Limb (tissue), 2 donors: ENCODE measurements around the gene HEMK1.

Experiments used
- DNase-seq, 2 donors: peaks; one replicate each; pipeline ENCODE4 v3.0.0-alpha.2; 2016; ENCODE audit errors: extremely low spot score in 2 of 2

The HEMK1 gene

GRCh38 chr3:50568947-50569749, at the start of gene HEMK1:
Gene HEMK1, plus strand, starts transcription at chr3:50569522. Its CDS starts 1,583 bp downstream, at chr3:50571105.
- DNase-seq, result peak; percentile 96 to 97

DNA sequence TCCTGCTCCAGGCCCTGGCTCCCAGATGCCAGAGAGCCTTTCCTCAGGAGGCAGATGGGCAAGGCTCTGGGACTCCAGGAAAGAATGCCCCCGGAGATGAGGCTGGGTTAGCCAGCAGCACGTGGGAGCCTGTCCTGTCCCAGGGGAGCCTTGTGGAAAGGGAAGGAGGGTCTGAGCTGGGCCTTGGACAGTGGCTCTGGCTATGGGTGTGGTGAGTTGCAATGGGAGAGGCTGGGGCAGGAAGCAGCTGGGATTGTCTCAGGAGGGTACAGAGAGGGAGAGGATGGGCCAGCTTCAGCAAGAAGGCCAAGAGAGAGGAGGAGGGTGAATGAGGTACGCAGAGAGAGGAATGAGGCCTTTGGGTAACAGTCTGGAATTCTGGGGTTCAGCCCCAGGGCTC, 48.5 kb upstream of the HEMK1 start:
- DNase-seq, result no peak

- DNase-seq, result no peak
These were observed 47.8 kb upstream of the HEMK1 start for GRCh38 chr3:50521572-50521971.

GRCh38 chr3:50523279-50523811, 46.0 kb upstream of the HEMK1 start:
- DNase-seq, result no peak

- no peak for DNase-seq
These were observed 44.6 kb upstream of the HEMK1 start for GRCh38 chr3:50524746-50525145.

GRCh38 chr3:50525191-50525910, 44.0 kb upstream of the HEMK1 start:
- DNase-seq, result no peak

GRCh38 chr3:50525987-50526386, 43.3 kb upstream of the HEMK1 start:
- DNase-seq, result peak in 1 of 2 donors; percentile 63

GRCh38 chr3:50530001-50530970, 39.0 kb upstream of the HEMK1 start:
- DNase-seq, result no peak

DNA sequence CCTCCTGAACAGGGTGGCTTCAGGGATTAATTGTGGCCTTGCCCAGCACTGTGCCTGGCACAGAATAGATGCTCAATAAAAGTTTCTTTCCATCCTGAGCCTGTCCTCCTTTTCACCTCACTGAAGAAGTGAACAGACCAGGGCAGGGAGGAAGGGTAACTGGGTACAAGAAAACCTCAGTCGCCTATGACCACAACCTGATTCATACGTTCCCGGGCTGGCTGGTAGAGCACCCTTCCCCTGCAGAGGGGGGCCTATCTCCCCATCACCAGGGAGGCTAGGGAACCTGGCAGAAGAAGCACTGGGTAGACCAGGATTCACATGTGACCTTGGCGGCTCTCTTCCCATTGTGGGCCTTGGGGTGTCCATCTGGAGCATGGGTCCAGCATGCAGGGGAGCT, 38.1 kb upstream of the HEMK1 start:
- DNase-seq, result no peak

GRCh38 chr3:50532062-50532705, 37.1 kb upstream of the HEMK1 start:
- DNase-seq, result no peak

GRCh38 chr3:50533316-50533715, 36.0 kb upstream of the HEMK1 start:
- no peak for DNase-seq

- no peak for DNase-seq
These were observed 35.4 kb upstream of the HEMK1 start for GRCh38 chr3:50533807-50534461.

DNA sequence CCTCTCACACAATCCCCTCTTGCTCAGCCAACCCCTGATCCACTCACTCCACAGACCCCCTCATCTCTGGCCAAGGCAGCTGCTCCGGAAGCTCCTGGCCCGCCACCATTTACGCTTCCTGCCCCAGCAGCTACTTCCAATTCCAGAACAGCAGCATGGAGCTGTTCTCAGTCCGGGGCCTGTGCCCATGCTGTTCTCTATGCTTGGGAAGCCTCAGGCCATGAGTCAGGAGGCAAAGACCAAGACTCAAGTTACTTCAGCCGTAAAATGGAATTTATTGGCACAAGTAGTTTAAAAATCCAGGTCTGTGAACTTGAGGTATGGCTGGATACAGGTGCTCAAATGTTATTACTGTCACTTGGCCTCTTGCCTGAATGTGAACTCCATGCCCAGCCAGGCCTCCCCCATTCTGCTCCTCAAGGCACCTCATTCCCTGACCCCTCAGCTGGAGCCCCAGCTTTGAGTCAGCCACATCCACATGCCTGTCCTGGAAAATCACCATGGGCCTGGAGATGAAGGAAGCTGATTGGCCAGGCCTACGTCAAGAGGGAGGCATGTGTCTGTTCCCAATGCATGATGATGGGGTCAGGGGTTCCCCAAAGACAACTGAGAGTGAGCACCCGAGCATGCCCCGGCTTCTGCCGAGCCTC, 34.5 kb upstream of the HEMK1 start:
- DNase-seq, result no peak

DNA sequence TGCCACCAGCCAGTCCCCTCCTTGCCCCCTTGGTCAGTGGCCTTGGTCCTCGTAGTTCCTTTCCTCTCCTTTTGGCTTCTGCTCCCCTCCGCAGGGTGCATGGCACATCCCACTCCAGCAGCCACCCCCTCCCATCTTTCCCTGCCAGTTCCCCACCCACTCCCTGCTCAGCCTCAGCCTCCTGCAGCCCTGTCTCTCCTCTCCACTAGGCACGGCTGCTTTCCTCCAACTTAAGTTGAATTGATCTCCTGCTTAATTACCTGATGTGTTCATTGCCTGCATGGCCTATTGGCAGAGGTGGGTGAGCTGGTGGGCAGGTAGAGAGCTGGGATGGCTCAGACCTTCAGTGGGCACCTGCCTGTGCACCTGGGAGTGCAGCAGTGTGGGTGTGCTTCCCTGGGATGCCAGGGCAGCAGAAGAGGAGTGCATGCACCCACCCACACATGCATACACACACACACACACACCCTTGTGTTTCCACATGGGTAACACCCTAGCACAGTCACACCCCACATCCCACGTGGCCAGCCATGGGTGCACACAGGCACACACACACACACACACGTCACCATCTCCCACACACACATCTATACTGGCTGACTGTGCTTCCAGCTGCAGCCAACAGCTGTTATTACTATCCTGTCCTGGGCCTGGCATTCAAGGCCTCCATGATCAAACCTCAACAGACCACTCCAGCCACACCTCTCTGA, 32.7 kb upstream of the HEMK1 start:
- no peak for DNase-seq

DNA sequence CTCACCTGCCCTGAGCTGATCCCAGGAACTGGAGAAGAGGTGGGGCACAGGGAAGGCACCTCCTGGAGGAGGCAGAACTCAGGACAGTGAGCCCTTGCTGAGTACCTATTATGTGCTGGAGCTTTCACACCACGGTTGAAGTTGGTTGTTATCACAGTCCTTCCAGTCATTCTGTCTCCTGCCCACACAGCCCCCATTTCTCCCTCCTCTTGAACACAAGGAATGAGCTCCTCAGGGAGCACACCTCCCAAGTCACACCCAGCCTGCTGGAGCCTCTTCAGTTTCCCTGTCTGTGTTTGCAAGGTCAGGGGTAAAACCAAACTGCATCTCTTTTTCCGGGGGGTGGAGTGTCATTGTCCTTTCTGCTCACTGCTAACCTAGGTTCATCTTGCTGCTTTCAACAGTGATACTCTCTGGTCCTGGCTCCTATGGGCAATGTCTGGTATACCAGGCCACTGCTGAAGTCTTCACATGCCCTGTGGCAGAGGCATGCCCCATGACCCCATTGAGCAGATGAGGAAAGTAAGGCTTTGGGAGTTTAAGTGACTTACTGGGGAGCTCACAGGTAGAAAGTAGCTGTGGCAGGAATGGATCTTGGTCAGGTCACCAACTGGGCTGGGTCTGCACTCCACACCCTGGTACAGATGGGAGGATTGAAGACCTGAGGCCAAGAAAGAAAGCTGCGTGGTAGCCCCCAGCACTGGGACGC, 31.7 kb upstream of the HEMK1 start:
- no peak for DNase-seq

- DNase-seq, result no peak
These were observed 29.7 kb upstream of the HEMK1 start for GRCh38 chr3:50539356-50540286.
